Measurements from ENCODE around the gene RBM12.
A peak's percentile ranks its signal among the peaks of the same experiment; 100 is the strongest.
"Not testable (repeated sequence)": the region's sequence is repeated elsewhere in the genome, so short reads cannot be mapped to it uniquely, and the experiment has no call there.

RBM12 gene, protein sequence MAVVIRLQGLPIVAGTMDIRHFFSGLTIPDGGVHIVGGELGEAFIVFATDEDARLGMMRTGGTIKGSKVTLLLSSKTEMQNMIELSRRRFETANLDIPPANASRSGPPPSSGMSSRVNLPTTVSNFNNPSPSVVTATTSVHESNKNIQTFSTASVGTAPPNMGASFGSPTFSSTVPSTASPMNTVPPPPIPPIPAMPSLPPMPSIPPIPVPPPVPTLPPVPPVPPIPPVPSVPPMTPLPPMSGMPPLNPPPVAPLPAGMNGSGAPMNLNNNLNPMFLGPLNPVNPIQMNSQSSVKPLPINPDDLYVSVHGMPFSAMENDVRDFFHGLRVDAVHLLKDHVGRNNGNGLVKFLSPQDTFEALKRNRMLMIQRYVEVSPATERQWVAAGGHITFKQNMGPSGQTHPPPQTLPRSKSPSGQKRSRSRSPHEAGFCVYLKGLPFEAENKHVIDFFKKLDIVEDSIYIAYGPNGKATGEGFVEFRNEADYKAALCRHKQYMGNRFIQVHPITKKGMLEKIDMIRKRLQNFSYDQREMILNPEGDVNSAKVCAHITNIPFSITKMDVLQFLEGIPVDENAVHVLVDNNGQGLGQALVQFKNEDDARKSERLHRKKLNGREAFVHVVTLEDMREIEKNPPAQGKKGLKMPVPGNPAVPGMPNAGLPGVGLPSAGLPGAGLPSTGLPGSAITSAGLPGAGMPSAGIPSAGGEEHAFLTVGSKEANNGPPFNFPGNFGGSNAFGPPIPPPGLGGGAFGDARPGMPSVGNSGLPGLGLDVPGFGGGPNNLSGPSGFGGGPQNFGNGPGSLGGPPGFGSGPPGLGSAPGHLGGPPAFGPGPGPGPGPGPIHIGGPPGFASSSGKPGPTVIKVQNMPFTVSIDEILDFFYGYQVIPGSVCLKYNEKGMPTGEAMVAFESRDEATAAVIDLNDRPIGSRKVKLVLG

GRCh38 chr20:35664466-35665206, at the start of gene RBM12, which contains the start of gene CPNE1:
Gene RBM12 (minus strand): TSS chr20:35664900. CDS start chr20:35655322, 9,578 bp downstream.
Gene CPNE1 (minus strand): TSS chr20:35664900. CDS start chr20:35632923, 31,977 bp downstream.
- peaks cover 17% of the 10 kb centered on the region for H3K36me3 ChIP-seq (ENCODE audit: control insufficient read depth, insufficient read depth, low read length, severe bottlenecking)
- peak within 1 kb of the TSS; percentile 98 for H3K9ac ChIP-seq (ENCODE audit: low read length)
- no peaks in the 10 kb centered on the region for H3K27me3 ChIP-seq (replicated peaks; ENCODE audit: control insufficient read depth, insufficient read depth, low read length)
- H3K4me1 ChIP-seq (ENCODE audit: control insufficient read depth, insufficient read depth, low read length), result peaks cover 30% of the 10 kb centered on the region
- peak; percentile 97 for DNase-seq (ENCODE audit: low read depth)
- H3K9me3 ChIP-seq (ENCODE audit: control insufficient read depth, low read length), result no peaks in the 10 kb centered on the region
- H3K4me3 ChIP-seq (ENCODE audit: low read length), result peak within 1 kb of the TSS; percentile 96

- peaks cover 98% of the 10 kb centered on the region for H3K36me3 ChIP-seq (ENCODE audit: control insufficient read depth, insufficient read depth, low read length, severe bottlenecking)
- no peak overlapping the region for H3K4me3 ChIP-seq (ENCODE audit: low read length)
- no peaks in the 10 kb centered on the region for H3K9me3 ChIP-seq (ENCODE audit: control insufficient read depth, low read length)
- no peak overlapping the region for H3K9ac ChIP-seq (ENCODE audit: low read length)
- no peaks in the 10 kb centered on the region for H3K27me3 ChIP-seq (replicated peaks; ENCODE audit: control insufficient read depth, insufficient read depth, low read length)
- DNase-seq (ENCODE audit: low read depth), result no peak
- peaks cover 43% of the 10 kb centered on the region for H3K4me1 ChIP-seq (ENCODE audit: control insufficient read depth, insufficient read depth, low read length)
Measured at GRCh38 chr20:35714127-35714526, 49.4 kb upstream of the RBM12 start.

- not testable (repeated sequence) for H3K4me3 ChIP-seq (ENCODE audit: low read length); H3K9me3 ChIP-seq (ENCODE audit: control insufficient read depth, low read length); H3K9ac ChIP-seq (ENCODE audit: low read length); DNase-seq (ENCODE audit: low read depth); H3K27me3 ChIP-seq (replicated peaks; ENCODE audit: control insufficient read depth, insufficient read depth, low read length)
- Histone ChIP-seq H3K4me1 (ENCODE audit: control insufficient read depth, insufficient read depth, low read length) (peaks cover 44% of the 10 kb centered on the region), H3K36me3 (ENCODE audit: control insufficient read depth, insufficient read depth, low read length, severe bottlenecking) (peaks cover 98% of the 10 kb centered on the region)
Measured at GRCh38 chr20:35713120-35713519, 48.4 kb upstream of the RBM12 start.

DNA sequence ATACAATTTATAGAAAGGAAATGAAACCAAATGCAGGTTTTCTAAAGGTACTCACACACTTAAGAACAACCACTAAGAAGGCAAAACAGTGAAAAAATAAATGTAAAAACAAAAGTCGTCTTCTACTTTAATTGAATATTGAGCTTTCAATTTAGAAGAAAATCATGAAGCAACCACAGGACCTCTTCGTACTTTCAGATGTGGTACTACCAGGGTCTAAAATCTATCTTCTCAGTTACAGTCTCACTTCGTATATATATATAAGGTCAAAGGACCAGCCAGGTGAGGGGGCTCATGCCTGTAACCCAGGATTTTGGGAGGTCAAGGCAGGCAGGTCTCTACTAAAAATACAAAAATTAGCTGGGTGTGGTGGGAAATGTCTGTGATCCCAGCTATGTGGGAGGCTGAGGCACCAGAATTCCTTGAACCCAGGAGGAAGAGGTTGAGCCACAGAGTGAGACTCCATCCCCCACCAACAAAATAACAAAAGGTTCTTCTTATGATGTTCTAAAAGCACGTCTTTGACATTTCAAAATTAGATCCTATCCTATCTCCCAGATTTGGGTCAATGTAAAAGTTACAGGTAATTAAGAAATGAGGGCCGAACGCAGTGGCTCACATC, 47.0 kb upstream of the RBM12 start:
- no peak for DNase-seq (ENCODE audit: low read depth)
- peaks cover 99% of the 10 kb centered on the region for H3K36me3 ChIP-seq (ENCODE audit: control insufficient read depth, insufficient read depth, low read length, severe bottlenecking)
- H3K9me3 ChIP-seq (ENCODE audit: control insufficient read depth, low read length), result no peaks in the 10 kb centered on the region
- H3K4me3 ChIP-seq (ENCODE audit: low read length), result no peak overlapping the region
- H3K4me1 ChIP-seq (ENCODE audit: control insufficient read depth, insufficient read depth, low read length), result peaks cover 39% of the 10 kb centered on the region
- H3K27me3 ChIP-seq (replicated peaks; ENCODE audit: control insufficient read depth, insufficient read depth, low read length), result no peaks in the 10 kb centered on the region
- peak overlapping the region; percentile 36 for H3K9ac ChIP-seq (ENCODE audit: low read length)

- no peaks in the 10 kb centered on the region for H3K27me3 ChIP-seq (replicated peaks; ENCODE audit: control insufficient read depth, insufficient read depth, low read length)
- H3K9me3 ChIP-seq (ENCODE audit: control insufficient read depth, low read length), result no peaks in the 10 kb centered on the region
- H3K36me3 ChIP-seq (ENCODE audit: control insufficient read depth, insufficient read depth, low read length, severe bottlenecking), result peaks cover 99% of the 10 kb centered on the region
- peak overlapping the region; percentile 36 for H3K9ac ChIP-seq (ENCODE audit: low read length)
- DNase-seq (ENCODE audit: low read depth), result no peak
- H3K4me1 ChIP-seq (ENCODE audit: control insufficient read depth, insufficient read depth, low read length), result peaks cover 39% of the 10 kb centered on the region
- no peak overlapping the region for H3K4me3 ChIP-seq (ENCODE audit: low read length)
Measured at GRCh38 chr20:35710884-35711587, 46.3 kb upstream of the RBM12 start.

DNA sequence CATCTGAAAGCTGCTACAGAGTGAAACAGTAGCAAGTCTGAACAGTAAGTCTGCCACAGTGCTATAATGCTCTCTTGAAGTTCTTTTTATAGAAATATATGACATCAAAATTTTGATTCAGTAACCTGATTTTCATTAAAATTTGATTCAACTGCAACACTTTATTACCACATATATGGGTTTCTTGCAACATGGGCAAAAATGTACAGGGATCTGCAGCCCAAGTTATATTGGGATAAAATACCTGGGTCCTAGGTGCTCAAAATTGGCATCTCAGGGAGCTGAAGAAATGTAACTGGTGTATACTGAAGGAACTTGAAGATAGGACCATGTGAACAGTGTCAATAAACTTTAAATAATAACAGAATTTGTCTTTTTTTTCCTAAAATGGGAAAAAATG, 45.3 kb upstream of the RBM12 start:
- no peak overlapping the region for H3K4me3 ChIP-seq (ENCODE audit: low read length)
- H3K36me3 ChIP-seq (ENCODE audit: control insufficient read depth, insufficient read depth, low read length, severe bottlenecking), result peaks cover 99% of the 10 kb centered on the region
- no peaks in the 10 kb centered on the region for H3K9me3 ChIP-seq (ENCODE audit: control insufficient read depth, low read length)
- no peaks in the 10 kb centered on the region for H3K27me3 ChIP-seq (replicated peaks; ENCODE audit: control insufficient read depth, insufficient read depth, low read length)
- H3K9ac ChIP-seq (ENCODE audit: low read length), result peak overlapping the region; percentile 36
- peaks cover 39% of the 10 kb centered on the region for H3K4me1 ChIP-seq (ENCODE audit: control insufficient read depth, insufficient read depth, low read length)
- no peak for DNase-seq (ENCODE audit: low read depth)

GRCh38 chr20:35709259-35709658, 44.6 kb upstream of the RBM12 start:
- Histone ChIP-seq H3K36me3 (ENCODE audit: control insufficient read depth, insufficient read depth, low read length, severe bottlenecking) (peaks cover 99% of the 10 kb centered on the region), H3K27me3 (replicated peaks; ENCODE audit: control insufficient read depth, insufficient read depth, low read length) (no peaks in the 10 kb centered on the region), H3K9ac (ENCODE audit: low read length) (peak overlapping the region; percentile 36), H3K9me3 (ENCODE audit: control insufficient read depth, low read length) (no peaks in the 10 kb centered on the region), H3K4me1 (ENCODE audit: control insufficient read depth, insufficient read depth, low read length) (peaks cover 39% of the 10 kb centered on the region), H3K4me3 (ENCODE audit: low read length) (no peak overlapping the region)
- no peak for DNase-seq (ENCODE audit: low read depth)

DNA sequence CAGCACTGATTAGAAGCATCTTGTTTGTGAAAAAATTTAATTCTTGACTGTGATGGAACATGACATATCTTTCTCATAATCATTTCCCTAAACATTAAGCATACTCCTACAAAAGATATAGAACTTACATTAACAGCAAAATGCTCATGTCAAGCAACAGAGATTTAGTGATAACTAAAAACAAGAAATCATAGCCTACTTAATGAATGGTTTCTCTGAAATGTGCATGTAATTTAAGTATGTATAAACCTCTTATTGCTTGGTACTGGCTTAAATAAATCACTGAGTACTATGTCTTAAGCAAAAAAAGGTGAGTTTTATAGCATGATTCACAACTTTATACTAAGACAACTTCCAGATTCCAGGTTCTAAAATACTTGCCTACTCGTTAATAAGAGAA, 43.8 kb upstream of the RBM12 start:
- peak overlapping the region; percentile 23 for H3K9ac ChIP-seq (ENCODE audit: low read length)
- H3K4me1 ChIP-seq (ENCODE audit: control insufficient read depth, insufficient read depth, low read length), result peaks cover 39% of the 10 kb centered on the region
- no peak overlapping the region for H3K4me3 ChIP-seq (ENCODE audit: low read length)
- H3K27me3 ChIP-seq (replicated peaks; ENCODE audit: control insufficient read depth, insufficient read depth, low read length), result no peaks in the 10 kb centered on the region
- DNase-seq (ENCODE audit: low read depth), result no peak
- H3K9me3 ChIP-seq (ENCODE audit: control insufficient read depth, low read length), result no peaks in the 10 kb centered on the region
- peaks cover 99% of the 10 kb centered on the region for H3K36me3 ChIP-seq (ENCODE audit: control insufficient read depth, insufficient read depth, low read length, severe bottlenecking)

GRCh38 chr20:35706591-35707529, 42.2 kb upstream of the RBM12 start:
- not testable (repeated sequence) for DNase-seq (ENCODE audit: low read depth); H3K27me3 ChIP-seq (replicated peaks; ENCODE audit: control insufficient read depth, insufficient read depth, low read length); H3K4me3 ChIP-seq (ENCODE audit: low read length); H3K9me3 ChIP-seq (ENCODE audit: control insufficient read depth, low read length); H3K9ac ChIP-seq (ENCODE audit: low read length)
- H3K36me3 ChIP-seq (ENCODE audit: control insufficient read depth, insufficient read depth, low read length, severe bottlenecking), result peaks cover 100% of the 10 kb centered on the region
- H3K4me1 ChIP-seq (ENCODE audit: control insufficient read depth, insufficient read depth, low read length), result peaks cover 45% of the 10 kb centered on the region
